DMS53 treated with DMSO at 0.1 percent for 48 hours (cell line): ENCODE results near the gene GNA15.

Experiments
- DNase-seq: peaks from one replicate; lab custom pipeline; 2025; ENCODE audit not compliant: unreplicated experiment; lab: John Stamatoyannopoulos, UW

The GNA15 gene

GRCh38 chr19:3120611-3121276 is 15.1 kb upstream of the GNA15 start:
- no peak for DNase-seq

GRCh38 chr19:3121396-3121795 is 14.4 kb upstream of the GNA15 start:
- DNase-seq: no peak

GRCh38 chr19:3121821-3122511 is 13.9 kb upstream of the GNA15 start:
- no peak for DNase-seq

- no peak for DNase-seq
Observed at GRCh38 chr19:3122512-3122870, 13.3 kb upstream of the GNA15 start.

- no peak for DNase-seq
Observed at GRCh38 chr19:3123088-3123721, 12.6 kb upstream of the GNA15 start.

- no peak for DNase-seq
Observed at GRCh38 chr19:3123956-3124355, 11.9 kb upstream of the GNA15 start.

GRCh38 chr19:3124630-3125029 is 11.2 kb upstream of the GNA15 start:
- no peak for DNase-seq

GRCh38 chr19:3125900-3126524 is 9.8 kb upstream of the GNA15 start:
- no peak for DNase-seq

- peak; percentile 10 for DNase-seq
Observed at GRCh38 chr19:3129112-3129511, 6.7 kb upstream of the GNA15 start.

GRCh38 chr19:3131168-3131567 is 4.7 kb upstream of the GNA15 start:
- no peak for DNase-seq

GRCh38 chr19:3132971-3133792 is 2.7 kb upstream of the GNA15 start:
- no peak for DNase-seq

- no peak for DNase-seq
Observed at GRCh38 chr19:3133793-3134116, 2.1 kb upstream of the GNA15 start.

- DNase-seq: no peak
Observed at GRCh38 chr19:3136684-3137055, 837 bp downstream of the GNA15 start.

GRCh38 chr19:3137119-3137518 is 1.3 kb downstream of the GNA15 start:
- no peak for DNase-seq

GRCh38 chr19:3138268-3138667 is 2.4 kb downstream of the GNA15 start:
- no peak for DNase-seq

GRCh38 chr19:3140667-3141038 is 4.8 kb downstream of the GNA15 start:
- DNase-seq: no peak

- DNase-seq: no peak
Observed at GRCh38 chr19:3142292-3142670, 6.4 kb downstream of the GNA15 start.

GRCh38 chr19:3142781-3143337 is 7.0 kb downstream of the GNA15 start:
- no peak for DNase-seq

- no peak for DNase-seq
Observed at GRCh38 chr19:3145909-3146676, 10.3 kb downstream of the GNA15 start.

- no peak for DNase-seq
Observed at GRCh38 chr19:3146677-3147100, 10.9 kb downstream of the GNA15 start.
